Measurements from ENCODE around the gene GDPD5. TPM values are rescaled to one million over a fixed set of nuclear protein-coding genes. Genes with fewer than 3 reads are reported as not detected.

Gene GDPD5
- total RNA-seq, 3 donors from 2014 or later: 3.0 to 7.7 (median 4.6) TPM

DNA sequence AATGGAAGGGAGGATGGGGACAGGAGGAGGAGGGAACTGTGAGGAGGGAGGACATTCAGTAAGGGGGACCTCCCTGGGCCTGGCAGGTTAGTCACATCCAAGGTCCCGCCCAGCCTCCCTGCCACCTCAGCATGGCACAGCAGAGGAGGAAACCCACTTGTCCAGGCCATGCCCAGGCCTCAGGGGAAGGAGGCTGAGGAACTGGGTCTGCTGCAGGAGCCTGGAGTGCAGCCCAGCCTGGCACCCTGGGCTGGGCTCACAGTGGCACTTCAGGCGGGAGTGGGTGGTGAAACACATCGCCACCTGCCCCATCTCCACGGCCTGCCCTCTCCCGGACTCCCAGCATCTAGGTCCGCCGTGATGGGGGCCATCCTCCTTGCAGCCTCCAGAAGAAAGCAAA, 75.5 kb downstream of the GDPD5 start:
- TF ChIP-seq, protein P1, sequence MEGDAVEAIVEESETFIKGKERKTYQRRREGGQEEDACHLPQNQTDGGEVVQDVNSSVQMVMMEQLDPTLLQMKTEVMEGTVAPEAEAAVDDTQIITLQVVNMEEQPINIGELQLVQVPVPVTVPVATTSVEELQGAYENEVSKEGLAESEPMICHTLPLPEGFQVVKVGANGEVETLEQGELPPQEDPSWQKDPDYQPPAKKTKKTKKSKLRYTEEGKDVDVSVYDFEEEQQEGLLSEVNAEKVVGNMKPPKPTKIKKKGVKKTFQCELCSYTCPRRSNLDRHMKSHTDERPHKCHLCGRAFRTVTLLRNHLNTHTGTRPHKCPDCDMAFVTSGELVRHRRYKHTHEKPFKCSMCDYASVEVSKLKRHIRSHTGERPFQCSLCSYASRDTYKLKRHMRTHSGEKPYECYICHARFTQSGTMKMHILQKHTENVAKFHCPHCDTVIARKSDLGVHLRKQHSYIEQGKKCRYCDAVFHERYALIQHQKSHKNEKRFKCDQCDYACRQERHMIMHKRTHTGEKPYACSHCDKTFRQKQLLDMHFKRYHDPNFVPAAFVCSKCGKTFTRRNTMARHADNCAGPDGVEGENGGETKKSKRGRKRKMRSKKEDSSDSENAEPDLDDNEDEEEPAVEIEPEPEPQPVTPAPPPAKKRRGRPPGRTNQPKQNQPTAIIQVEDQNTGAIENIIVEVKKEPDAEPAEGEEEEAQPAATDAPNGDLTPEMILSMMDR (IDR thresholded peaks at IDR 0.05): no peak
- no peak for ATAC-seq
- Histone ChIP-seq H3K4me1 (ENCODE audit: low read depth) (no peaks in the 10 kb centered on the region), H3K4me3 (no peak overlapping the region), H3K36me3 (ENCODE audit: low read depth) (no peaks in the 10 kb centered on the region), H3K9me3 (no peaks in the 10 kb centered on the region)
- peak in 1 of 3 donors; percentile 27 for DNase-seq
- intact Hi-C loops (cut with DNase I, micrococcal nuclease): no loop called here

DNA sequence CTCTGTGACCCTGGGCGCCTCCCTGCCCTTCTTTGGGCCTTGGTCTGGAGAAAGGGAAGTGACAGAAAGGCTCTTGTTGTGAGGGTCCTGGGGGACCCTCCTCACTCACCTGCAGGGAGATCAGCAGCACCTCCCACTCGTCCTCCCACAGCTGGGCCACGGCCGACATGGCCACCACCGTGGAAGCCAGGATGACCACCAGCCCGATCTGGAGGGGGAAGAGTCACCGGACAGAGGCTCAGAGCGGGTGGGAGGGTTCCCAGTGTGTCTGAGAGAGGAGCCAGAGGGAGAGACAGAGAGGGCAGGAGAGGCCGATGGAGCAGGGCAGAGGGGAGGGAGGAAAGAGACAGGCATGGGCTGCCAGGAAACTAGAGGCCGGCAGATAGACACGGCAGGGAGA, 76.0 kb downstream of the GDPD5 start:
- DNase-seq (peak in 1 of 3 donors; percentile 30), ATAC-seq (no peak)
- H3K4me1 ChIP-seq (ENCODE audit: low read depth): no peaks in the 10 kb centered on the region
- TF ChIP-seq, protein P1 (IDR thresholded peaks at IDR 0.05): no peak
- H3K36me3 ChIP-seq (ENCODE audit: low read depth): no peaks in the 10 kb centered on the region
- H3K9me3 ChIP-seq: no peaks in the 10 kb centered on the region
- H3K4me3 ChIP-seq: no peak overlapping the region
- intact Hi-C loops (cut with DNase I, micrococcal nuclease): no loop called here

DNA sequence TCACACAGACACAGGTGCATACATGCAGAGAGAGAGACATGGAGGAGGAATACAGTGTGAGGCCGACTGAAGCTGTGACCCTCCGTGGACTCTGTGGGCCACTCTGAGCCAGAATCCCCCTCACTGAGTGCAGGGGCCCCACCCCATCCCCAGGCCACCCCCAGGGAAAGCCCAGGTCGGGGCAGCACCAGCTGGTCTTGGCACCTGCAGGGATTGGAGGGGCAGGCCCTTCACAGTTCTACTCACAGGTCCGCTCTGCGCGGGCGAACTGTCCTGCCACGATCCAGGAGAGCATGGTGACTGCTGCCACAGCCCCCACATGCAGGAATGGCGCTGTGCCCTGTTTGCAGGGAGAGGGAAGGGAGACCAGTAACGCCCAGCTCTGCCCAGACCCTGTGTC, 76.5 kb downstream of the GDPD5 start:
- Histone ChIP-seq H3K4me1 (ENCODE audit: low read depth) (no peaks in the 10 kb centered on the region), H3K9me3 (no peaks in the 10 kb centered on the region), H3K36me3 (ENCODE audit: low read depth) (no peaks in the 10 kb centered on the region), H3K4me3 (no peak overlapping the region)
- DNase-seq (no peak), ATAC-seq (no peak)
- TF ChIP-seq, protein P1 (IDR thresholded peaks at IDR 0.05): no peak
- intact Hi-C loops (cut with DNase I, micrococcal nuclease): no loop called here

DNA sequence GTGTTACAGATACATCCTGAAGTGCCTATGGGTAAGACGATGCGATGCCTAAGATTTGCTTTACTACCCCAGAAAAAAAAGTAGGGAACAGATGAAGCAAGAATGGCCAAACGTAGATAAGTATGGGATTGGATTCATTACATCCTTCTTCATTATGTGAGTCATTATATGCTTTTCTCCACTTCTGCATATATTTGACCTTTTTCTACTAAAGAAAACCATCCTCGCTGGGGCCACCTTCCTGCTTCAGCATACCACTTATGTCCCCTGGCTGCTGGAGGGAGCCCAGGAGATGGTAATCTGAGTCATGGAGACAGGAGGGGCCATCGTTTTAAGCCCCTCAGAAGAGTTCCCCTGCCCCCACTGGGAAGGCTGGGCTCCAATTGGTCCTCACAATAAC, 78.3 kb downstream of the GDPD5 start:
- Histone ChIP-seq H3K36me3 (ENCODE audit: low read depth) (no peaks in the 10 kb centered on the region), H3K4me1 (ENCODE audit: low read depth) (no peaks in the 10 kb centered on the region), H3K9me3 (no peaks in the 10 kb centered on the region), H3K4me3 (no peak overlapping the region)
- ATAC-seq (no peak), DNase-seq (no peak)
- TF ChIP-seq, protein P1 (IDR thresholded peaks at IDR 0.05): no peak
- intact Hi-C loops (cut with DNase I, micrococcal nuclease): no loop called here

DNA sequence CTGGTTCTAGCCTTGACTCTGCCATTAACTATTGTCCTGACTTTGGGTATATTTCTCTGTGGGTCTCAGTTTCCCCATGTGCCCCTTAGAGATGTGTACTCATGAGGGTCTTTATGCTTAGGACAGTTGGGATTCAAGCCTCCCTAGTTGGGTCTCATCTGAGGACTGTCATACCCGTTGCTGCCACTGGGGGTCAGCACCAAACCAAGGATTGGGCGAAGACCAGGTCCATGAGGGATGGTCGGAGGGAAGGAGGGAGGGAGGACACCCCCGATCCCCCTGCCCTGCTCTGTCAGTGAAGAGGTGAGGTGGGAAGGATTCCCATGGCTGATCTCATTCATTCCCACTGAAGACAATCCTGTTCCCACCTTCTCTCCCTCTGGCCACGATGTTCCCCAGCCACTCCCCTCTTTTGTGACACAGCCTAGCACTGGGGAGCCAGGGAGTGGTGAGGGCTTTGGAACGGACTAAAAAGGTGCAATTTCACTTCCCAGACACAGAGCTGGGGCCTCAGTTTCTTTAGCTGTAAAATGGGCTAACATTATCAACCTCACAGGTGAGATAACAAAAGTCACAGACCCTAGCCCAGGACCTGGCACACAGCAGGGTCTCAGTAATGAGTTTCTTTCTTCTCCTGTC, 80.3 kb downstream of the GDPD5 start:
- Histone ChIP-seq H3K9me3 (no peaks in the 10 kb centered on the region), H3K36me3 (ENCODE audit: low read depth) (no peaks in the 10 kb centered on the region), H3K4me1 (ENCODE audit: low read depth) (no peaks in the 10 kb centered on the region), H3K4me3 (no peak overlapping the region)
- ATAC-seq (peak; percentile 79), DNase-seq (peak in 2 of 3 donors; percentile 82 to 85)
- intact Hi-C loops (cut with DNase I, micrococcal nuclease): loop anchor here (2.0 kb wide), 1 partner anchor 87 kb away; no protein-coding TSS in a partner anchor
- TF ChIP-seq, protein P1 (IDR thresholded peaks at IDR 0.05): peak; percentile 79
